Stimulated activated CD4-positive, alpha-beta T cell treated with anti-CD3 and anti-CD28 coated beads, Interleukin-12 subunit alpha, Interleukin-12 subunit beta, amount 100 ng/mL, for 4 hours (primary cell): Measurements from ENCODE around the gene AOPEP.

ENCODE experiments used
- DNase-seq: peaks from one replicate; pipeline ENCODE4 v3.0.0-alpha.2; 2020

Gene AOPEP

GRCh38 chr9:95077053-95077765 lies 350.7 kb downstream of the AOPEP start:
- no peak for DNase-seq

DNA sequence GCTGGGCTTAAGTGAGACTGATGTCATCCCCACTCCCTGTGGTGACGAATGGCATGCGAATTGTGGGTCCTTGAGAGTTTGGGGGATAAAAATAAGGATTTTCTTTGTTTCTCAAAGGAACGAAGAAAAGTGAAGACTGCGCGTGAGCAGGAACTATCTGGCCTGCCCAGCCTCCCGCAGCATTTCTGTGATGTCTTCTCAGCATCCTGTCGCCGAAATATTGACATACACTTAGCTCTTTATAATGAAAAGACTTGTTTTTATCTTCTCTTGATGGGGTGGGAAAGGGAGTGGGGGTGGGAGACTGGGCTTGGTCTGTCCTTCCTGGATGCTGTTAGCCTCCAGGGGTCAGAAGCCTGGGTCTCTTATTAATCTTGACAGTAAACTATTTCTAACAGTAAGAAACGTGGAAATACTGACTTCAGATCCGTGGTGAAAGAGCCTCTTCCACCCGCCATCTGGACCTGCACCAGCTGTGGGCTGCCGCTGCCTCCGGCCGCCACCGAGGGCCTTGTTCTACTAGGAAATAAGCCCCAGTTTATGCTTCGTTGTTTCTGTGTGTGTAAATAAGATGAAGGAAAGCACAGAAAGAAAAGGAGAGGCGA lies 351.4 kb downstream of the AOPEP start:
- DNase-seq: no peak

DNA sequence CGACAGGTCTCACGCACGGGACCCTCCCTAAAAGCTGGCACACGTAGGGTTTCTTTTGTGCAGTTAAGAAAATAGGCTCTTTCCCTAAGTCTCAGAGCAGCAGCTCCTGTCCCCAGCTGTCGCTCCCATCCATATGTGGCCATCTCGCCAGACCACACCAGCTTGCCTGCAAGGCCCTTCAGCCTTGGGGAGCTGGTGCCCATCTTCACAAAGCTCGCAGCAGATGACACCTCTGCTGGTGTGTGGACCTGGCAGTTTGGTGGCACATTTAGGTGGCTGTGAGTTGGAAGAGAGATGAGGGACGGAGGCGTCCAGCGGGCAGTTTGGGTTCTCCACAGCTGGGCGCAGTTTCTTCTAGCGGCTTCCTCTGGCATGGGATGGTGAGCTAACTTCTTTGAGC lies 352.0 kb downstream of the AOPEP start:
- no peak for DNase-seq

DNA sequence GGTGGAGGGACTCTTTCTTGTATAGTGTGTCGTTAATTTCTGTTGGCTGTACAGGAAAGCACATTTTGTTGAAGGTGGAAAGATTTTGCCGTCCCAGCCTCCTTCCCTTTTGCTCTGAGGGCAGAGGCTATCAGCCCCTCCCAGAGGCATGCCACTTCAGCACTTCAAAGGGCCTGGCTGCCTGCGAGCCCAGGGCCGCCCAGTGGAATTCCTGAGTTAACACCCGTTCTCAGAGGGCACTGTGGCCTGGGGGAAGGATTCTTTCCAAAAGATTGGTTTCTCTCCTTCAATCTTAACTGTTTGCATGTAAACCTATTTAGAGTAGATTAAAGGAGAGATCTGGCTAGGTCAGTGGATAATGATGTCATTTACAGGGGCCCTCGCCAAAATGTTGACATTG lies 352.4 kb downstream of the AOPEP start:
- DNase-seq: no peak

- no peak for DNase-seq
These were observed 353.0 kb downstream of the AOPEP start for GRCh38 chr9:95079461-95079860.

- DNase-seq: no peak
These were observed 354.6 kb downstream of the AOPEP start for GRCh38 chr9:95080961-95081647.

- no peak for DNase-seq
These were observed 355.5 kb downstream of the AOPEP start for GRCh38 chr9:95081998-95082397.

- no peak for DNase-seq
These were observed 356.0 kb downstream of the AOPEP start for GRCh38 chr9:95082401-95083084.

- DNase-seq: no peak
These were observed 356.7 kb downstream of the AOPEP start for GRCh38 chr9:95083086-95083768.

GRCh38 chr9:95084254-95084934 lies 357.9 kb downstream of the AOPEP start:
- no peak for DNase-seq

GRCh38 chr9:95085036-95085770 lies 358.7 kb downstream of the AOPEP start:
- no peak for DNase-seq

- DNase-seq: no peak
These were observed 359.5 kb downstream of the AOPEP start for GRCh38 chr9:95085861-95086563.

- no peak for DNase-seq
These were observed 360.1 kb downstream of the AOPEP start for GRCh38 chr9:95086564-95086955.

- no peak for DNase-seq
These were observed 361.3 kb downstream of the AOPEP start for GRCh38 chr9:95087659-95088242.

GRCh38 chr9:95088421-95089161 lies 362.1 kb downstream of the AOPEP start:
- DNase-seq: no peak

DNA sequence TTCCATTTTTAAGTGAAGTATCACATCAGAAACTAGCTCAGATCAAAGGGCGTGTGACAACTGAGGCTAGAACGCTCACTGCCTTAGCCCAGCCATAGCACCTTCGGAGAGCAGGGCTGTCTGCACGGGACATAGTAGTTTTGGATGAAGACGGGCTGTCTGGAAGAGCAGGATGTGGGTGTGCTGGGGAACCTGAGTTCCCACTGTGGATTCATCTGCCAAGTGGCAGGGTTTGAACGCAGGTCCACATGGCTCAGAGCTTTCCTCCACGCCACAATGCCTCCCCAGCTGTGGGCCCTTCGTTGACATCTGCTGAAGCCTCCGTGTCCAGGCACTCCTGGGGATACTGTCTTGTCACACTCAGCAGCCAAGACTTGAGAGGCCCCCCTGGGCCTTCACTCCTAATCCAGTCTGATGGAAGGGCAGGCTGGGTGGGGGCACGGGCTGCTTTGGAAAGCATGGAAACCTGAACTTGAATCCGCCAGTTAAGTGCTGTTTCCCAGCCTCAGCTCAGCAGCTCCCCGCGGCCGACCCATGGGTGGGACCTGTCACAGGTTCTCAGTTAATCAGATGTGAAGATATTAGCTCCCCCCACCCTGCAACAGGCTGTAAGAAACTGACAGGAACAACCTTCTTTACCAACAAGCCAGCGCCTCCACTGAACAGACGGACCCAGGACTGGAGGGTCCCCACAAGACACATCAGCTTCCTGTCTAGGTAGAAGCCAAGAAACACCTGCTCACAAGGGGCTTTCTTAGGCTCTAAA lies 362.9 kb downstream of the AOPEP start:
- DNase-seq: no peak

- DNase-seq: no peak
These were observed 363.7 kb downstream of the AOPEP start for GRCh38 chr9:95090023-95090791.

GRCh38 chr9:95090871-95091577 lies 364.5 kb downstream of the AOPEP start:
- no peak for DNase-seq
